ENCODE data around the gene AKAP8. TPM values are rescaled to one million over a fixed set of nuclear protein-coding genes. Genes with fewer than 3 reads are reported as not detected.

AKAP8 gene
- total RNA-seq, 4 donors from 2014 or later, result 21.8 to 33.2 (median 26.6) TPM

DNA sequence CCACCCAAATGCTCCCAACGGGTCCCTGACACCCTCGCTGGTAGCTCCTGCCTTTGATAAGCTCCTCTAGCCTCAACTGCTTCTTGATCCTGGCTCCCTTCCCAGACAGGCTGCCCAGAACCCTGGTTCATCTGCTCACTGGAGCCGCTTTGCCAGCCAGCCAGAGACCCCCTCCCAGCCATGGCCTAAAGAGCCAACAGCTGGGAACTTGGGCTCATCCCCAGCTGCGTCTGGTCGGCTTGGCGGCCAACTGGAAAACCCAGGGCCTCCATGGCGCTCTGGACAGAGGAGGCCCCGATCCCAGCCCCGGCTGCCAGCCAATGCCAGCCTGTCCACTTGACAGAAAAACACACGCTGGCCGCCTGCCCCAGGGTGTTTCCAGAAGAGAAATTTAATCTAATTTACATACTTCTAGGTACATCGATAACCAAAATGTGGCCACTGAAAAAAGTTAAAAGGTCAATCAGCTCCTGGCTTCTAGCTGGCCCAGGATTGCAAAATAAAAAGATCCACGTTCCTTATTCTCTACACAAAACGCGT, 42.2 kb upstream of the AKAP8 start:
- H3K27ac ChIP-seq, result no peak overlapping the region
- intact Hi-C loops (cut with DNase I), result no loop called here
- TF ChIP-seq, protein P1, sequence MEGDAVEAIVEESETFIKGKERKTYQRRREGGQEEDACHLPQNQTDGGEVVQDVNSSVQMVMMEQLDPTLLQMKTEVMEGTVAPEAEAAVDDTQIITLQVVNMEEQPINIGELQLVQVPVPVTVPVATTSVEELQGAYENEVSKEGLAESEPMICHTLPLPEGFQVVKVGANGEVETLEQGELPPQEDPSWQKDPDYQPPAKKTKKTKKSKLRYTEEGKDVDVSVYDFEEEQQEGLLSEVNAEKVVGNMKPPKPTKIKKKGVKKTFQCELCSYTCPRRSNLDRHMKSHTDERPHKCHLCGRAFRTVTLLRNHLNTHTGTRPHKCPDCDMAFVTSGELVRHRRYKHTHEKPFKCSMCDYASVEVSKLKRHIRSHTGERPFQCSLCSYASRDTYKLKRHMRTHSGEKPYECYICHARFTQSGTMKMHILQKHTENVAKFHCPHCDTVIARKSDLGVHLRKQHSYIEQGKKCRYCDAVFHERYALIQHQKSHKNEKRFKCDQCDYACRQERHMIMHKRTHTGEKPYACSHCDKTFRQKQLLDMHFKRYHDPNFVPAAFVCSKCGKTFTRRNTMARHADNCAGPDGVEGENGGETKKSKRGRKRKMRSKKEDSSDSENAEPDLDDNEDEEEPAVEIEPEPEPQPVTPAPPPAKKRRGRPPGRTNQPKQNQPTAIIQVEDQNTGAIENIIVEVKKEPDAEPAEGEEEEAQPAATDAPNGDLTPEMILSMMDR (IDR thresholded peaks at IDR 0.05), result no peak
- no peak for TF ChIP-seq POLR2A (IDR thresholded peaks at IDR 0.05)
- H3K4me1 ChIP-seq, result peaks cover 15 to 16% of the 10 kb centered on the region in 2 donors
- no peaks in the 10 kb centered on the region for H3K27me3 ChIP-seq
- peaks cover 40 to 43% of the 10 kb centered on the region in 2 donors for H3K36me3 ChIP-seq
- WGBS, 2 donors, result 87% methylated on average over 11 to 15 of the region's 15 CpGs
- H3K9me3 ChIP-seq, result no peaks in the 10 kb centered on the region
- DNase-seq, result no peak
- H3K4me3 ChIP-seq (replicated peaks in 1 of 3), result no peak overlapping the region

- WGBS, 2 donors, result 86 to 89% methylated on average over 12 of the region's 12 CpGs
- Histone ChIP-seq H3K4me3 (replicated peaks in 1 of 3) (no peak overlapping the region), H3K4me1 (peaks cover 20 to 22% of the 10 kb centered on the region in 2 donors), H3K36me3 (peaks cover 34 to 37% of the 10 kb centered on the region in 2 donors), H3K27ac (no peak overlapping the region), H3K9me3 (no peaks in the 10 kb centered on the region), H3K27me3 (no peaks in the 10 kb centered on the region)
- DNase-seq, result no peak
- TF ChIP-seq, protein P1 (IDR thresholded peaks at IDR 0.05), result no peak
- TF ChIP-seq POLR2A (IDR thresholded peaks at IDR 0.05), result no peak
- intact Hi-C loops (cut with DNase I), result no loop called here
These were observed 41.6 kb upstream of the AKAP8 start for GRCh38 chr19:15421136-15421695.

- intact Hi-C loops (cut with DNase I), result loop anchor here (5.0 to 10.0 kb wide), 2 partner anchors 37 to 155 kb away; no protein-coding TSS in a partner anchor
- H3K36me3 ChIP-seq, result peaks cover 21 to 24% of the 10 kb centered on the region in 2 donors
- 27 to 32% methylated on average over 16 of the region's 16 CpGs for WGBS, 2 donors
- no peaks in the 10 kb centered on the region for H3K27me3 ChIP-seq
- peaks cover 30 to 33% of the 10 kb centered on the region in 2 donors for H3K4me1 ChIP-seq
- peak overlapping the region in 1 of 3 donors; percentile 99 for H3K4me3 ChIP-seq (replicated peaks in 1 of 3)
- no peak overlapping the region for H3K27ac ChIP-seq
- H3K9me3 ChIP-seq, result no peaks in the 10 kb centered on the region
- DNase-seq, result no peak
- TF ChIP-seq, protein P1 (IDR thresholded peaks at IDR 0.05), result no peak
- no peak for TF ChIP-seq POLR2A (IDR thresholded peaks at IDR 0.05)
These were observed 39.9 kb upstream of the AKAP8 start for GRCh38 chr19:15419413-15420025.

DNA sequence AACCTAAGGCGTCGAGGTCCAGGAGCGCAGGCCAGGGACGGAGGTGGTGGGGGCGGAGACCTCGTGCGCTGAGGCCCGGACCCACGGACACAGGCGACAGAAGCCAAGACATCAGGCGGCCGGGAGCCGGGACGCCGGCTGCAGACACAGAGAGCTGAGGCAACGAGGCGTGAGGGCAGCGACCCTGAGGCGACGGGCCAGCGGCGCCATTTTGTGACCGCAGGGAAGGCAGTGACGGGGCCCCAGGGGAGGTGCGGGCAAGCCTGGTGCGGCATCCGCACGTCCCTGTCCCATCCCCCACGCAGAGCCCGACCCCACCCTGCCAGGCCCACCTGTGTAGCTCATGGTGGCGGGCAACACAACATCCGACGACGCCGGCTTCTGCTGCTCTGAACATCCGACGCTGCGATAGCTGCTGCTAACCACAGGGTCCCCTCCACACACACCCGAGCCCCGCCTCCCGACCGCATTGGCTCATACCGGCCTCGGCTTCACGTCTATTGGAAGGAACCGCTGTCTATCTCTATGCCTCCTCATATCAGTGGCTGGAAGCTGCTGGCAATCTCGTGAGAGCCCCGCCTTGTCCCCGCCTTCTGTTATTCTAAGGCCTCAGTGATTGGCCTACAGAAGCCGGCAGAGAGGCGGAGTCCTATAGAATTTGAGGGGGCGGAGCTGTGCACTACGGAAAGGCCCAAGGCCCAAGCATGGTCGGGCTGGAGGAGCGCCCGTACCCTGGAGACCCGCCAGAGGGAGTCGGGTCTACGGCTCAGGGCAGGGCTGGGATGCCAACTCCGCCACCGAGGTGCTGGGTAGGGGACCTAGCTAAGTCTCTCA, 39.2 kb upstream of the AKAP8 start, which contains the start of gene AKAP8L:
AKAP8L (minus strand) TSS at position 410 of the 834 bp plus-strand sequence; CDS start at position 345, 65 bp downstream.
- 0 to 1% methylated on average over 19 to 45 of the region's 61 CpGs for WGBS, 2 donors
- H3K4me1 ChIP-seq, result peaks cover 31 to 40% of the 10 kb centered on the region in 2 donors
- intact Hi-C loops (cut with DNase I), result loop anchor here (5.0 to 10.0 kb wide), 2 partner anchors 36 to 154 kb away; no protein-coding TSS in a partner anchor

More for the DNA sequence above, 39.2 kb upstream of the AKAP8 start, which contains the start of gene AKAP8L:
- H3K27me3 ChIP-seq, result no peaks in the 10 kb centered on the region
- no peaks in the 10 kb centered on the region for H3K9me3 ChIP-seq
- peak; percentile 99 to 100 for DNase-seq
- peak within 1 kb of the TSS; percentile 33 to 99 (median 56) for H3K4me3 ChIP-seq (replicated peaks in 1 of 3)
- peak within 1 kb of the TSS; percentile 82 to 92 (median 90) for H3K27ac ChIP-seq
- TF ChIP-seq, protein P1 (IDR thresholded peaks at IDR 0.05), result peak in 4 of 6 experiments; percentile 47 to 66 (median 54)
- peak; percentile 54 to 93 for TF ChIP-seq POLR2A (IDR thresholded peaks at IDR 0.05)
- H3K36me3 ChIP-seq, result peaks cover 14 to 16% of the 10 kb centered on the region in 2 donors

Measured in thyroid gland (tissue), 4 donors.